Activated B cell treated with CpG ODN at 0.5 μM for 24 hours (primary cell): ENCODE measurements around the gene DCAF5. TPM values are rescaled to one million over a fixed set of nuclear protein-coding genes. Genes with fewer than 3 reads are reported as not detected.
A peak's percentile ranks its signal among the peaks of the same experiment; 100 is the strongest.

ENCODE experiments used
- ATAC-seq: fragments of 200-7000 bp; cut with Tn5 transposase; one replicate; pipeline ENCODE4 v1.10.0; 2021; ENCODE audit warnings: low read depth, mild to moderate bottlenecking, moderate library complexity
- CTCF ChIA-PET: fragments of 350-600 bp; sonication (Branson Sonifier 250); formaldehyde crosslinking; loops from one replicate; lab custom pipeline; 2021; ENCODE audit warnings: antibody characterized with exemption; lab: Charles Lee
- POLR2A ChIA-PET: fragments of 350-600 bp; sonication (Branson Sonifier 250); formaldehyde crosslinking; loops from one replicate; lab custom pipeline; 2021; ENCODE audit warnings: antibody characterized with exemption; lab: Charles Lee
- DNase-seq: peaks from one replicate; pipeline ENCODE4 v3.0.0; 2022
- H3K27ac Mint-ChIP-seq: one replicate; pipeline ENCODE4 v1.8.0; 2020; ENCODE audit warnings: mixed read lengths
- H3K27me3 Mint-ChIP-seq: one replicate; pipeline ENCODE4 v1.8.0; 2021; ENCODE audit warnings: mixed read lengths
- H3K36me3 Mint-ChIP-seq: one replicate; pipeline ENCODE4 v1.8.0; 2021; ENCODE audit warnings: low read depth, mixed read lengths
- H3K4me1 Mint-ChIP-seq: one replicate; pipeline ENCODE4 v1.8.0; 2021; ENCODE audit warnings: mixed read lengths
- H3K4me3 Mint-ChIP-seq: one replicate; pipeline ENCODE4 v1.8.0; 2020; ENCODE audit warnings: mild to moderate bottlenecking, mixed read lengths
- H3K9me3 Mint-ChIP-seq: one replicate; pipeline ENCODE4 v1.8.0; 2020; ENCODE audit warnings: mixed read lengths
- CTCF ChIP-seq: fragments of 200-600 bp; IDR thresholded peaks from one replicate; pipeline ENCODE4 v1.8.0; 2022; ENCODE audit warnings: antibody characterized with exemption, mild to moderate bottlenecking
- intact Hi-C: fragments of 100-400 bp; cut with micrococcal nuclease; formaldehyde crosslinking; loops from one replicate; pipeline ENCODE4 v1.15.1; 2024
- total RNA-seq: library from RNA; stranded (reverse); gene quantifications from 2 replicates; pipeline ENCODE4 v1.2.3, GENCODE V29; 2022

Gene DCAF5
- total RNA-seq, 1 donor from 2014 or later, result 50.8 TPM

GRCh38 chr14:69049675-69050074 is 103.2 kb downstream of the DCAF5 start:
- Mint-ChIP-seq H3K9me3 (no peaks in the 10 kb centered on the region), H3K27me3 (no peaks in the 10 kb centered on the region), H3K27ac (no peak overlapping the region), H3K4me1 (peaks cover 7% of the 10 kb centered on the region), H3K36me3 (peaks cover 29% of the 10 kb centered on the region), H3K4me3 (no peak overlapping the region)
- no peak for DNase-seq
- ChIA-PET CTCF (no interaction called here), POLR2A (interaction anchor here (0.7 kb wide), 1 partner anchor 1130 kb away, joined by 7 read pairs; no protein-coding TSS in a partner anchor)
- ATAC-seq, result no peak
- TF ChIP-seq CTCF, result no peak
- intact Hi-C loops, result no loop called here

GRCh38 chr14:69048456-69048855 is 104.5 kb downstream of the DCAF5 start:
- H3K27ac Mint-ChIP-seq, result peak overlapping the region; percentile 28
- H3K27me3 Mint-ChIP-seq, result peaks cover 3% of the 10 kb centered on the region
- TF ChIP-seq CTCF, result no peak
- peaks cover 17% of the 10 kb centered on the region for H3K36me3 Mint-ChIP-seq
- CTCF ChIA-PET, result no interaction called here
- H3K9me3 Mint-ChIP-seq, result no peaks in the 10 kb centered on the region
- no peak for ATAC-seq
- no peak for DNase-seq
- H3K4me1 Mint-ChIP-seq, result peaks cover 7% of the 10 kb centered on the region
- H3K4me3 Mint-ChIP-seq, result no peak overlapping the region
- POLR2A ChIA-PET, result no interaction called here
- intact Hi-C loops, result no loop called here

DNA sequence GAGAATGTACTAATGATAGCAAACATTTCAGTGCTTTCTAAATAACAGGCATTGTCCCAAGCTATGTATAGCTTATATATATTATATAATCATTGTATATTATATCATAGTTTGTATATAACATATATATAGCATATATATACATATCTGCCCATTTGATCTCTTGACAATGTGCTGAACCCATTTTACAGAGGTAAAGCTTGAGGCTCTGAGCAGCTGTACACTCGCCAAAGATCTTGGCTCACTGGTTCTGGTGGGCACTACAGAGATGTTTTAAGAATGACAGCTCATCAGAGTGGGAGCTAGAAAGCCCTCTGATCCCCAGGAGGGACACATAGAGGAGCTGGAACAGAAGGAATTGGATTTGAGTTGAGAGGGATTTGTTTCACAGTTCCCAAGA is 105.7 kb downstream of the DCAF5 start:
- intact Hi-C loops, result no loop called here
- CTCF ChIA-PET, result interaction anchor here (0.8 kb wide), 1 partner anchor 10 kb away, joined by 3 read pairs; no protein-coding TSS in a partner anchor

GRCh38 chr14:69046476-69046860 is 106.5 kb downstream of the DCAF5 start:
- Mint-ChIP-seq H3K4me1 (peaks cover 5% of the 10 kb centered on the region), H3K4me3 (no peak overlapping the region), H3K36me3 (peaks cover 3% of the 10 kb centered on the region), H3K27ac (no peak overlapping the region), H3K27me3 (peaks cover 15% of the 10 kb centered on the region), H3K9me3 (no peaks in the 10 kb centered on the region)
- no peak for ATAC-seq
- ChIA-PET CTCF (no interaction called here), POLR2A (no interaction called here)
- no peak for DNase-seq
- intact Hi-C loops, result no loop called here
- TF ChIP-seq CTCF, result no peak

More for the DNA sequence above, 105.7 kb downstream of the DCAF5 start:
- POLR2A ChIA-PET, result no interaction called here
- Mint-ChIP-seq H3K27ac (no peak overlapping the region), H3K27me3 (peaks cover 9% of the 10 kb centered on the region), H3K36me3 (peaks cover 5% of the 10 kb centered on the region), H3K9me3 (no peaks in the 10 kb centered on the region), H3K4me1 (peaks cover 7% of the 10 kb centered on the region), H3K4me3 (no peak overlapping the region)
- DNase-seq (no peak), ATAC-seq (no peak)
- no peak for TF ChIP-seq CTCF

DNA sequence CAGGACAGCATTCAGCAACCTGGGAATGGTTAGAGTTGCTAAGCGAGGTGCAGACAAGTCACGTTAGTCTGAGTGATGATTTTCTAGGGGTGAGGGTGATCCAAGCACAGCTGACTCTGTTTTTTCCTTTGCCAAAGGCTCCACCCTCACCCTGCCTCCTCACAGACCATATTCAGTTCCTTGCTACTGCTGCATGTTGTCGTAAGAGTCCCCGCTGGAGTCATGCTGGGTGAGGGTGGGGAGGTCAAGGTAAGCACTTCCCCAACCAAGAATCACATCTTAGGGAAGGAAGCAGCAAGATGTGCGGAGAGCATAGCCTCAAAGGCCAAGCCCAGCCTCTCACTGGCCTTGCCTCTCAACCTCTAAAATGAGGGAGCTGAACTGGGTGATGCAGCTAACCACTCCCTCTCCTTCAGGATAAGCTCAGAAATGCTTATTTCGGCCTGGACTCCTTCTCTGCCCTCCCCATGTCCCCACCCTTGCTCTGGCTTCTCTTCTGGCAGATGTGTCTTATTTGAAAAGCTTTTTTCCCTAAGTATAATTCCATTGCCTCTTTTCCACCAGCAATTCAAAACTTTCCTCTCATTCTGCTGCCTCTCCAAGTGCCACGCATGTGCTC is 107.0 kb downstream of the DCAF5 start:
- no peak for DNase-seq
- intact Hi-C loops, result no loop called here
- peaks cover 17% of the 10 kb centered on the region for H3K27me3 Mint-ChIP-seq
- peaks cover 5% of the 10 kb centered on the region for H3K4me1 Mint-ChIP-seq
- ChIA-PET CTCF (no interaction called here), POLR2A (no interaction called here)
- H3K4me3 Mint-ChIP-seq, result no peak overlapping the region
- no peak overlapping the region for H3K27ac Mint-ChIP-seq
- TF ChIP-seq CTCF, result no peak
- H3K9me3 Mint-ChIP-seq, result no peaks in the 10 kb centered on the region
- H3K36me3 Mint-ChIP-seq, result peaks cover 3% of the 10 kb centered on the region
- no peak for ATAC-seq
